WTC11 (cell line): Measurements from ENCODE around the gene CYP4F2.

Source experiments
- ATF3 ChIP-seq: sonication (generic); formaldehyde crosslinking; conservative IDR thresholded peaks from 2 replicates; pipeline ENCODE4 v1.8.1; 2022; ENCODE audit warnings: mild to moderate bottlenecking, missing genetic modification reagents
- CTCF ChIP-seq: fragments of 200-600 bp; IDR thresholded peaks from 2 replicates; pipeline ENCODE4 v1.8.0; 2022; ENCODE audit warnings: antibody characterized with exemption
- MAX ChIP-seq: sonication (generic); formaldehyde crosslinking; IDR thresholded peaks from 2 replicates; pipeline ENCODE4 v1.8.0; 2022; ENCODE audit warnings: mild to moderate bottlenecking, missing genetic modification reagents
- NFE2L1 ChIP-seq: sonication (generic); formaldehyde crosslinking; IDR thresholded peaks from 2 replicates; pipeline ENCODE4 v1.8.1; 2023; ENCODE audit warnings: missing genetic modification reagents
- TEAD4 ChIP-seq: sonication (generic); formaldehyde crosslinking; IDR thresholded peaks from 2 replicates; pipeline ENCODE4 v1.8.0; 2022; ENCODE audit warnings: mild to moderate bottlenecking, missing genetic modification reagents

DNA sequence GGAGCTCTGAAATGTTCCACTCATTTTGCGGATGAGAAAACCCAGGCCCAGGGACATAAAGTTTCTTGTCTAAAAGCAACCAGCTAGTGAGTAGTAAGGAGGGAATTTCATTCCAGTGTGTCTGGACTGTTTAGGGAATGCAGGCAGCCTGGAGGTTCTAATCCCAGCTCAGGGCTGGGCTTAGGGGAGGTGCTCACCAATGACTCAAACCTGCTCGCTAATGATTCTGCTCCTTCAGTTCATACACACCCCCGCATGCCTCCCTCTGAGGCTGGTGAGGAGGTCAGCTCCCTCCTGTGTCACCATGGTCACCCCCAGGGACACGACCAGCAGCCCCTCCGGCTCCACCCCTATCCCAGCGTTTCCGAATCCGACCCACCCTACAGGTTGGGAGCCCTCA lies 34.6 kb downstream of the CYP4F2 start:
- TF ChIP-seq CTCF (no peak), ATF3 (CRISPR knock-in tag) (no peak), NFE2L1 (no peak), MAX (CRISPR knock-in tag) (no peak), TEAD4 (CRISPR knock-in tag) (no peak)
